Stimulated activated CD4-positive, alpha-beta T cell treated with anti-CD3 and anti-CD28 coated beads, Interleukin-2, amount 100 ng/mL, for 24 hours (primary cell): ENCODE measurements around the gene UGT1A9.

Experiments
- DNase-seq, 2 donors: peaks; one replicate each; pipeline ENCODE4 v3.0.0-alpha.2; 2020

The UGT1A9 gene

GRCh38 chr2:233800208-233800607 lies 128.5 kb downstream of the UGT1A9 start:
- DNase-seq, result peak in 1 of 2 donors; percentile 13

- peak; percentile 6 to 13 for DNase-seq
Observed at GRCh38 chr2:233801357-233802131, 129.8 kb downstream of the UGT1A9 start.

DNA sequence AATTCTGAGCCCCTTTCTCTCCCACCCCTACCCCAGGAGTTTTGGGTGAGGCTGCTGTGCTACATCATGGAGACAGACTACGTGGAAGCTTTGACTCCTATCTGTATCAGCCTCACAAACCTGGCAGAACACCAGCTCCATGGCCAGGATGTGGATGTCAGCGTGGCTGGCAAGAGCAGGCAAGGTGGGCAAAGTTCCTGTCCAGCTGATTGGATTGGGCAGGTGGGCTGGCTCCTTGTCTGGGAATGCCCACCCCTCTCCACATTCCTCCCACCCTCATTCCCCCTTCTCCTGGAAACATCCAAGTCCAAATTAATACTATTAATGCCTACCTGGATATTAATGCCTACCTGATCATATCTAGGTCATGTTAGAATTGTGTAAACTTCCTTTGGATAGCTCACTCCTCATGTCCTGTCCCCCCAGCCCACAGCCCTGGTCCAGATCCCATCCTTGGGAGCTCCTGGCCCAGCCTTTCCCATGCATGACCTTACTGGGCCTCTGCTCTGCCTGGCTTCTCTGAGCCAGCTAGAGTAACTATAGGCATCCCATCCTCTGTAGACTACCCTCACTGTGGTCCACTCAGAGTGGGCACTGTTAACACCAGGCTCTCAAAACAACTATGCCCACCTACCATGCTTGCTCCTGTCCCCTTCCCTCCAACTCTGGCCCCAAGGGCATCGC lies 130.6 kb downstream of the UGT1A9 start:
- peak in 1 of 2 donors; percentile 4 for DNase-seq

DNA sequence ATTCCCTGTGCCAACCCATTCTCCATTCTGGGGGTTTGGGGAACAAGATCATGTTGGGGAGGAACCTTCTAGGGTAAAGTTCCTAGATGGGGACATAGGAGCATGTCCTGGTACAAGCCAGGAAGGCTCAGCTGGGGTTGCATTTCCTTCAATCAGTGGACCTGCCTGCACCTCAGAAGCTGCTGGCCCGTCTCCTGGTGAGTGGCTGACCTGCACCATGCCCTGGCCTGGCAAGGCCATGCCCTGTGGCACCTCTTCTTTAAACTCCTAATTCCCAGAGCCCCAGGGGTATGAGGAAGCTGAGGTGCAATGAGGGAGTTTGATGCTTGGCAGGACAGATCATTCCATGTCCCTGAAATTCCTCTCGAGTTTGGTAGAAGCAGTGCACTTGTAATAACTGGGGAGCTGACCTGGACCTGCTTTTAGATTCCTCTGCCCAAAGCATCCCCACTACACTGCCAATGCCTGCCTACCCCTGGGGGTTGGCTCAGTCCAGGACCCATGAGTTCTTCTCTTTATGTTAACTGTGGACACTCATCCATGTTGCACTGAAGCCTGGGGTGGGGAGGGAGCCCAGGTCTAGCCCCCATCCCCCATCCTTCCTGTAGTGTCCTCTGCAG lies 131.7 kb downstream of the UGT1A9 start:
- peak in 1 of 2 donors; percentile 7 for DNase-seq

DNA sequence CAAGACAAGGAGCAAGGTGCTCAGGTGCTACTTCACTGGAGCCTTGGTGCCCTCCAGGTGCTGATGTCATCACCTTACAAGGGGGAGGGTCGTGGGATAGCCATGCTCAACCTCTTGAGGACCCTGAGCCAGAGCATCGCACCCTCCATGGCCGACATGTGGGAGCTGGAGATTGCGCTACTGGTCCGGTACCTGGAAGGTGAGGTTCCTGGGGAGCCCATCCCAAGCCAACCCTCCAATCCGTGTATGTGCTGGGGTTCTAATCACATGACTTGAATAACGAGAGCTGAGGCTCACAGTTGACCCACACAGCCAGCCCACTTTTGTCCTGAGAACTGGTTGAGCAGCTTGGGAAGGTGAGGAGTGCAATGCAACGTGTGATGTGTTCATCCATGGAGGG lies 132.3 kb downstream of the UGT1A9 start:
- DNase-seq, result peak in 1 of 2 donors; percentile 6

GRCh38 chr2:233807215-233807865 lies 135.6 kb downstream of the UGT1A9 start:
- peak in 1 of 2 donors; percentile 11 for DNase-seq

GRCh38 chr2:233807966-233808935 lies 136.6 kb downstream of the UGT1A9 start:
- DNase-seq, result peak in 1 of 2 donors; percentile 7

DNA sequence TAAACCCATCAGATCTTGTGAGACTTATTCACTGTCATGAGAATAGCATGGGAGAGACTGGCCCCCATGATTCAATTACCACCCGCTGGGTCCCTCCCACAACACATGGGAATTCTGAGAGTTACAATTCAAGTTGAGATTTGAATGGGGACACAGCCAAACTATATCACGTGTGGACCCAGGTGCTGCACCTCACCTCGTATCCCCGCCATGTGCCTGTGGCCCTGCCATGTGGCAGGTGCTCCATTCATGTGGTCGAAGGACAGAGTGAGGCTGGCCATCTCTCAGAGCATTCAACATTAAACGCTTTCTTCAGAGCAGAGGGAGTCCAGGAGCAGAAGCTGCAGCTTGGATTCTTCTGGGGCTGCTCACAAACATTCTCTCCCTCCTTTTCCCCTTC lies 138.7 kb downstream of the UGT1A9 start:
- no peak for DNase-seq

- DNase-seq, result no peak
Observed at GRCh38 chr2:233811087-233811486, 139.4 kb downstream of the UGT1A9 start.

- no peak for DNase-seq
Observed at GRCh38 chr2:233811732-233812131, 140.0 kb downstream of the UGT1A9 start.

DNA sequence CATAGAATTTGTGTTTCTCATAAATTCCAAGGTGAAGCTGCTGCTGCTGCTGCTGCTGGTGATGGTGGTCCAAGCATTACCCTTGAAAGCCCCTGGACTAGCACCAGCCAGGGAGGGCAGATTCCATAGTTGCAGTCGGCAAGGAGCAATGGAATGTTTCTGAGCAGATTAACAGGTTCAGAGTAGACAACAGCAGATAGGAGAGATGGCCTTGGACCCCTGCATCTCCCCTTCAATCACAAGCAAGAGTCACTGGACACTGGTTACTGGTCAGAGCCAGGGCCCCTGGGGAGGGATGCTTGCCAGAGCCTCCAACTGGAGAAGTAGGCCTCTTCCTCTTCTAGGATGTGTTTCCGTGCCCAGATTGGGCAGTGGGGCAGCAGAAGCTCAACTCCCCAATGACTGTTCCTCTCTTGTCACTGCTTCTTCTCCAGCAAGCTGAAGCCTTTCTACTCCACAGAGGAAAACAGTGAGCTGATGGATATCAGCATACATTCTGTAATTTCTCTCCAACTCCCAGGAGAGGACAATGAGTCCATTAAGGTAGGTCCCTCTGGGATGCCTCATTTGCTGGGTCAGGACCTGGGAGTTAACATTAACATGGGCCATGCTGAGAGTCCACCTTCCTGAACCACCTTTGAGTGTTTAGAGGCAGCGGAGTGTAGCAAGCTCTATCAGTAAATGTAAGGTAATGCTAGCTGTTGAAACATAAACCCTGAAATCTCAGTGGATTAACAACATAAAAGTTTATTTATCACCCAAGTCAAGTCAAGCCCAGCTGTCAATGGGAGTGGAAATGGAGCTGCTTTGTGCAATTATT lies 141.7 kb downstream of the UGT1A9 start:
- no peak for DNase-seq

- DNase-seq, result no peak
Observed at GRCh38 chr2:233814056-233814835, 142.5 kb downstream of the UGT1A9 start.

GRCh38 chr2:233815861-233816260 lies 144.2 kb downstream of the UGT1A9 start:
- no peak for DNase-seq

GRCh38 chr2:233816334-233816733 lies 144.6 kb downstream of the UGT1A9 start:
- DNase-seq, result no peak

DNA sequence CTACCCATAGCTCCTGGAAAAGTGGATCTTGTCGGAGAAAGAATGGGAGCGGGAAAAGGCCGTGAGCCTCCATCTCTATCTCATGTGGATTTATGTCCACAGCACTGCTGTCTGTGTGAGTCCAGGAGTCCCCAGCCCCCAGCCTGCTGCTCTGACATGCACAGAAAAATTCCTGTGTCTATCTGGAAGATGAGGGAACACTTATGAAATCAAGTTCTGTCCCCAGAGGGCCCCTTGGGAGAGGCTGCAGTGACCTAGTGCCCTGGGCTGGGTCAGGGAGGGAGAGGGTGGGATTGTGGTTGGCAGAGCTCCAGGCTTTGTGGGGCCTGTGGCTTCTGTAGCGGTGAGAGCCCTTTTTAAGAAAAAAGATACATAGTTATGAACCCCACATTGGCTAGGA lies 145.1 kb downstream of the UGT1A9 start:
- DNase-seq, result no peak

GRCh38 chr2:233817361-233817911 lies 145.7 kb downstream of the UGT1A9 start:
- no peak for DNase-seq

DNA sequence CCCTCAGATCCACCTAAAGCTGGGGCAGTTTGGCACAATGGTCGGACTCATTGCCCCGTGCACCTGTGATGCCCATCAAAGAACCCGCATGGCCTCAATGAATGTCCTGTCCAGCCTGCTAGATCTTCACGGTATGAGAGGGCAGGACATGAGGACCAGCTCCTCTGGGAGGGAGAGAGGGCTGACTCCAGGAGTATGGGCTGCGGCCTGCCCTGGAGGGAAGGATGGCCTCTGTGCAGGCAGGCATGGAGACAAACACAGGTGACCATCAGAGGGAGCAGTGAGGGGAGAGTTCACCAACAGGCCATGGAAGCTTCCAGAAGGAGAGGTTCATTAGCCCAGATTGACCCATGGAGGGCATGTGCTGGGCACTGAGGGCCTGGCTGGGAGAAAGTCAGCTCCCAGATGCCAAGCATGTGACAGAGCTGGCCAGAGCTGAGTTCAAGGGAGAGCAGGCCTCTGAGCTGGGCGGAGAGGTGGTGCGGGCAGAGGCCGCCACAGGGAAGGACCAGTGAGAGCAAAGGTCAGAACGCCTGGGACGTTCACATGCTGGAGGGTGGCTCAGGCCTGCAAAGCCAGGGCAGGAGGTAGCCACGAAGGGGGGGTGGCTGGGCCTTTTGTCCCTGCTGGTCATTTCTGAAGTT lies 146.4 kb downstream of the UGT1A9 start:
- DNase-seq, result no peak

GRCh38 chr2:233818639-233819621 lies 147.2 kb downstream of the UGT1A9 start:
- DNase-seq, result no peak
